ENCODE results near the gene STX5.

GRCh38 chr11:62857541-62857982 lies 25.7 kb upstream of the STX5 start:
- TF ChIP-seq POLR2A (conservative IDR thresholded peaks at IDR 0.05) (no peak), CTCF (IDR thresholded peaks at IDR 0.05 in 2 of 3, conservative IDR thresholded peaks at IDR 0.05 in 1 of 3; ENCODE audit: insufficient read depth in 2 of 3, low read depth in 1 of 3, low read length in 3 of 3) (no peak), NFRKB (IDR thresholded peaks at IDR 0.05; ENCODE audit: low read depth) (no peak), POLR2AphosphoS5 (IDR thresholded peaks at IDR 0.05; ENCODE audit: control insufficient read depth, insufficient read depth, low read depth, low read length) (no peak), MTF1 (CRISPR knock-in tag; IDR thresholded peaks at IDR 0.05; ENCODE audit: borderline replicate concordance) (no peak), HOMEZ (CRISPR knock-in tag; IDR thresholded peaks at IDR 0.05) (no peak)

Data from K562 (cell line).